A375 (cell line): ENCODE results near the gene TWSG1. TPM values are rescaled to one million over a fixed set of nuclear protein-coding genes. Genes with fewer than 3 reads are reported as not detected.

Source experiments
- total RNA-seq: library from RNA; depleted of rRNA; stranded (reverse); fragments of >200 nt; shearing (Covaris generic); gene quantifications from 2 replicates; pipeline ENCODE4 v1.2.3, GENCODE V29; 2014; rRNA removed

TWSG1 gene
- 11.4 and 12.1 TPM in 2 replicates for total RNA-seq

DNA sequence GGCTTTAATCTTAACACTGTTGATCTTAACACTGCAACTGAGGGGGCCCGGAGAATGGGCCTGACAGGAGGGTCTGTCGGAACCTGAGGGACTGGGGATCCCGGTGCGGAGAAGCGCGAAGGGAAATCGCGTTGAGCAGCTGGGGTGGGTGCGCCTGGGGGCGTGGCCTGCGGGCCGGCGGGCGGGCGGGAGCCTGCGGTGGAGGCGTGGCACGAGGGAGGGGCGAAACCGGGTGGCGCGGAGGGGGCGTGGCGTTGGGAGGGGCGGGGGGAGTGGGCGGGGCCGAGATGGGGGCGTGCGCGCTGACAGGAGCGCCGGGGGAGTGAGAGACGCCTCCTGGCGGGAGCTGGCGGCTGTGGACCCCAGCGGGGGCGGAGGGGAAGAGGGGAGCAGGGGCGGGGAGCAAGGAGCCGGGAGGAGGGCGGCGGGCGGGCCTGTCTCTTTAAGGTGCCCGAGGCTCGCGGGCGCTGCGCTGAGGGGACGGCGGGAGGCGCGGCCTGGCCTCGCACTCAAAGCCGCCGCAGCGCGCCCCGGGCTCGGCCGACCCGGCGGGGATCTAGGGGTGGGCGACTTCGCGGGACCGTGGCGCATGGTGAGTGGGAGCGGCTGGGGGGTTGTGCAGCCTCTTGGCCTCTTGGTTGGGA is at the start of gene TWSG1:
Gene TWSG1 (plus strand): TSS at position 445 of the 644 bp plus-strand sequence. CDS start 2,457 bp downstream, outside the sequence.

Other genes starting within 250 kb of the TWSG1 start
- 131 and 147 TPM in 2 replicates for gene NDUFV2, start 232.1 kb upstream of the TWSG1 start, total RNA-seq
- 9.8 and 24.3 TPM in 2 replicates for gene ANKRD12, start 198.0 kb upstream of the TWSG1 start, total RNA-seq
- 30.6 TPM in 2 replicates for gene RALBP1, start 140.7 kb downstream of the TWSG1 start, total RNA-seq